MM.1S (cell line): ENCODE results near the gene CABP7.

Experiments
- EZH2 ChIP-seq: fragments of 300-600 bp; sonication (generic); optimal IDR thresholded peaks from 2 replicates; pipeline ENCODE3; 2017; ENCODE audit warnings: low read depth, mild to moderate bottlenecking, antibody characterized with exemption, low read length, mixed read lengths
- TF ChIP-seq, protein P1 (sequence below): fragments of 300-600 bp; sonication (generic); IDR thresholded peaks from 2 replicates; pipeline ENCODE4 v1.5.1; 2016; ENCODE audit warnings: antibody characterized with exemption, low read length, mixed read lengths

DNA sequence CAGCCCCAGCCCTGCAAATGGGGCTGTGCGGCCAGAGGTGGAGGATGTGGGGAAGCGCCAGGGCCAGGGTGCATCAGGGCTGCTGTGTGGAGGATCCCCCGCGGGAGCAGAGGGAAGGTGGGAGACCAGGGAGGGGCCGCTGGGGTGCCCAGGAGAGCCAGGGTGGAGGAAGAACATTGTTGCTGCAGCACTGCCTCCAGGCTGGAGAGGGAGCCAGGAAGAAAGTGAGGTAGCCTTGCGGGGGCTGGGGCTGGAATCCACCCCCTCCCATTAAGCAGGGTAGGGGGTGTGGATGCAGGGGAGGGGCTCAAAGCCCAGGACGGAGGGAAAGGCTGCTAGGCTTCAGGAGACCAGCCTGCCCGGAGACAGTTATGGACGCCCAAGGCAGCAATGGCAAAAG is 15.0 kb downstream of the CABP7 start:
- TF ChIP-seq, protein P1, sequence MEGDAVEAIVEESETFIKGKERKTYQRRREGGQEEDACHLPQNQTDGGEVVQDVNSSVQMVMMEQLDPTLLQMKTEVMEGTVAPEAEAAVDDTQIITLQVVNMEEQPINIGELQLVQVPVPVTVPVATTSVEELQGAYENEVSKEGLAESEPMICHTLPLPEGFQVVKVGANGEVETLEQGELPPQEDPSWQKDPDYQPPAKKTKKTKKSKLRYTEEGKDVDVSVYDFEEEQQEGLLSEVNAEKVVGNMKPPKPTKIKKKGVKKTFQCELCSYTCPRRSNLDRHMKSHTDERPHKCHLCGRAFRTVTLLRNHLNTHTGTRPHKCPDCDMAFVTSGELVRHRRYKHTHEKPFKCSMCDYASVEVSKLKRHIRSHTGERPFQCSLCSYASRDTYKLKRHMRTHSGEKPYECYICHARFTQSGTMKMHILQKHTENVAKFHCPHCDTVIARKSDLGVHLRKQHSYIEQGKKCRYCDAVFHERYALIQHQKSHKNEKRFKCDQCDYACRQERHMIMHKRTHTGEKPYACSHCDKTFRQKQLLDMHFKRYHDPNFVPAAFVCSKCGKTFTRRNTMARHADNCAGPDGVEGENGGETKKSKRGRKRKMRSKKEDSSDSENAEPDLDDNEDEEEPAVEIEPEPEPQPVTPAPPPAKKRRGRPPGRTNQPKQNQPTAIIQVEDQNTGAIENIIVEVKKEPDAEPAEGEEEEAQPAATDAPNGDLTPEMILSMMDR = no peak
- no peak for TF ChIP-seq EZH2
